Thyroid gland (tissue), 4 donors: ENCODE results near the gene GLIPR1. TPM values are rescaled to one million over a fixed set of nuclear protein-coding genes. Genes with fewer than 3 reads are reported as not detected.

Experiments
- DNase-seq, 2 donors: peaks; one replicate each; pipeline ENCODE4 v3.0.0-alpha.2; 2019
- H3K27ac ChIP-seq, 3 donors: fragments of 200-600 bp; sonication (generic); 1 replicate in 2 of 3; 2 replicates in 1 of 3; pipeline ENCODE4 v1.5.1; 2016 to 2019; ENCODE audit warnings: mild to moderate bottlenecking in 1 of 3, moderate library complexity in 1 of 3
- H3K27me3 ChIP-seq: fragments of 200-600 bp; sonication (generic); one replicate; pipeline ENCODE4 v1.5.1; 2019
- H3K36me3 ChIP-seq, 2 donors: fragments of 200-600 bp; sonication (generic); one replicate each; pipeline ENCODE4 v1.5.1; 2016 to 2019
- H3K4me1 ChIP-seq, 2 donors: fragments of 200-600 bp; sonication (generic); one replicate each; pipeline ENCODE4 v1.5.1; 2017 to 2019
- H3K4me3 ChIP-seq, 3 donors: fragments of 200-600 bp; sonication (generic); replicated peaks in 1 of 3; 1 replicate in 2 of 3; 2 replicates in 1 of 3; pipeline ENCODE4 v1.5.1; 2016; ENCODE audit warnings: mild to moderate bottlenecking in 1 of 3
- H3K9me3 ChIP-seq: fragments of 200-600 bp; sonication (generic); one replicate; pipeline ENCODE4 v1.5.1; 2017
- POLR2A ChIP-seq, 2 donors: fragments of 450-650 bp; IDR thresholded peaks; one replicate each; pipeline ENCODE4 v1.6.1; 2017; ENCODE audit warnings: antibody characterized with exemption in 2 of 2, mild to moderate bottlenecking in 2 of 2, moderate library complexity in 1 of 2
- WGBS, 2 donors: methylation state at CpG; one replicate each; pipeline ENCODE4 v1.1.5; 2017; 5-methylcytosine and 5-hydroxymethylcytosine counted together
- intact Hi-C: fragments of 100-400 bp; cut with DNase I; formaldehyde crosslinking; loops from one replicate; pipeline ENCODE4 v1.15.1; 2023
- total RNA-seq, 4 donors: library from RNA; depleted of rRNA; stranded (reverse); fragments of >200 nt; gene quantifications; one replicate each; pipeline ENCODE4 v1.2.3, GENCODE V29; 2016
- TF ChIP-seq, protein P1 (sequence below), 6 experiments: fragments of 200-600 bp in 3 of 6; fragments of 450-650 bp in 3 of 6; sonication (generic) in 3 of 6; IDR thresholded peaks; one replicate each; pipeline ENCODE4 v1.5.1; 2016 to 2019; ENCODE audit warnings: antibody characterized with exemption in 6 of 6, mild to moderate bottlenecking in 2 of 6, inconsistent platforms in 1 of 6, moderate library complexity in 1 of 6

GLIPR1 gene
- total RNA-seq, 4 donors from 2014 or later = 5.5 to 15.7 (median 11.3) TPM

DNA sequence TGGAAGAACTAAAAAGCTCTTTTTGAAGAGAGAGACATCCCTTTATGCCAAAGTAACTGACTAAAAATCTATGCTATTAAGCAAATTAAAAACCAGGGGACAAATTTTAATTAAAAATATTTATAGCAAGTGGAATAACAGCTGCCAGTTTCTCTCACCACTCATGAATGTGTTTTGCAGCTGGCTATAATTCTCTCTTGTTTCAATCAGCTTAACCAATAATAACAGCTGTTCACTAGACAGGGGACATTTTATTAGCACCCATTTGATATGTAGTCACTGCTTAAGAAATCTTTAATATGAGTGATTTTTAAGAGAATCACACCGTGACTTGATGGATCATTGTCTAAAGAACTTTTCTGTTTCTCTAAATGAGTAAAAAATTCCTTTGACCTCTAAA lies 65.1 kb downstream of the GLIPR1 start:
- intact Hi-C loops = no loop called here
- Histone ChIP-seq H3K4me1 (peaks cover 8 to 9% of the 10 kb centered on the region in 2 donors), H3K9me3 (no peaks in the 10 kb centered on the region), H3K36me3 (no peaks in the 10 kb centered on the region), H3K4me3 (no peak overlapping the region), H3K27me3 (no peaks in the 10 kb centered on the region), H3K27ac (no peak overlapping the region)
- 88 to 96% methylated on average over 1 of the region's 1 CpG for WGBS, 2 donors
- TF ChIP-seq, protein P1, sequence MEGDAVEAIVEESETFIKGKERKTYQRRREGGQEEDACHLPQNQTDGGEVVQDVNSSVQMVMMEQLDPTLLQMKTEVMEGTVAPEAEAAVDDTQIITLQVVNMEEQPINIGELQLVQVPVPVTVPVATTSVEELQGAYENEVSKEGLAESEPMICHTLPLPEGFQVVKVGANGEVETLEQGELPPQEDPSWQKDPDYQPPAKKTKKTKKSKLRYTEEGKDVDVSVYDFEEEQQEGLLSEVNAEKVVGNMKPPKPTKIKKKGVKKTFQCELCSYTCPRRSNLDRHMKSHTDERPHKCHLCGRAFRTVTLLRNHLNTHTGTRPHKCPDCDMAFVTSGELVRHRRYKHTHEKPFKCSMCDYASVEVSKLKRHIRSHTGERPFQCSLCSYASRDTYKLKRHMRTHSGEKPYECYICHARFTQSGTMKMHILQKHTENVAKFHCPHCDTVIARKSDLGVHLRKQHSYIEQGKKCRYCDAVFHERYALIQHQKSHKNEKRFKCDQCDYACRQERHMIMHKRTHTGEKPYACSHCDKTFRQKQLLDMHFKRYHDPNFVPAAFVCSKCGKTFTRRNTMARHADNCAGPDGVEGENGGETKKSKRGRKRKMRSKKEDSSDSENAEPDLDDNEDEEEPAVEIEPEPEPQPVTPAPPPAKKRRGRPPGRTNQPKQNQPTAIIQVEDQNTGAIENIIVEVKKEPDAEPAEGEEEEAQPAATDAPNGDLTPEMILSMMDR (IDR thresholded peaks at IDR 0.05) = no peak
- no peak for TF ChIP-seq POLR2A (IDR thresholded peaks at IDR 0.05)
- DNase-seq = no peak

- WGBS, 2 donors = 97% methylated on average over 1 of the region's 1 CpG
- no peak for TF ChIP-seq POLR2A (IDR thresholded peaks at IDR 0.05)
- TF ChIP-seq, protein P1 (IDR thresholded peaks at IDR 0.05) = no peak
- no peaks in the 10 kb centered on the region for H3K27me3 ChIP-seq
- DNase-seq = no peak
- no peak overlapping the region for H3K27ac ChIP-seq
- peaks cover 17 to 20% of the 10 kb centered on the region in 2 donors for H3K4me1 ChIP-seq
- intact Hi-C loops = no loop called here
- H3K9me3 ChIP-seq = no peaks in the 10 kb centered on the region
- H3K36me3 ChIP-seq = no peaks in the 10 kb centered on the region
- H3K4me3 ChIP-seq = no peak overlapping the region
These were observed 68.3 kb downstream of the GLIPR1 start for GRCh38 chr12:75548879-75549278.

GRCh38 chr12:75549989-75550388 lies 69.4 kb downstream of the GLIPR1 start:
- Histone ChIP-seq H3K9me3 (no peaks in the 10 kb centered on the region), H3K27ac (no peak overlapping the region), H3K4me3 (no peak overlapping the region), H3K27me3 (no peaks in the 10 kb centered on the region), H3K4me1 (peaks cover 20 to 26% of the 10 kb centered on the region in 2 donors), H3K36me3 (no peaks in the 10 kb centered on the region)
- 77 to 87% methylated on average over 2 of the region's 2 CpGs for WGBS, 2 donors
- intact Hi-C loops = loop anchor here (10.0 kb wide), 1 partner anchor 485 kb away; the partner anchor contains the start of gene PHLDA1
- TF ChIP-seq, protein P1 (IDR thresholded peaks at IDR 0.05) = no peak
- no peak for TF ChIP-seq POLR2A (IDR thresholded peaks at IDR 0.05)
- no peak for DNase-seq

GRCh38 chr12:75550401-75551240 lies 70.1 kb downstream of the GLIPR1 start:
- TF ChIP-seq, protein P1 (IDR thresholded peaks at IDR 0.05) = no peak
- TF ChIP-seq POLR2A (IDR thresholded peaks at IDR 0.05) = no peak
- peak; percentile 80 for DNase-seq
- no peaks in the 10 kb centered on the region for H3K9me3 ChIP-seq
- WGBS, 2 donors = 10 to 11% methylated on average over 8 of the region's 8 CpGs
- intact Hi-C loops = loop anchor here (10.0 kb wide), 1 partner anchor 484 kb away; the partner anchor contains the start of gene PHLDA1
- no peak overlapping the region for H3K27ac ChIP-seq
- H3K4me1 ChIP-seq = peaks cover 20 to 26% of the 10 kb centered on the region in 2 donors
- no peaks in the 10 kb centered on the region for H3K27me3 ChIP-seq
- H3K4me3 ChIP-seq = no peak overlapping the region
- H3K36me3 ChIP-seq = no peaks in the 10 kb centered on the region

DNA sequence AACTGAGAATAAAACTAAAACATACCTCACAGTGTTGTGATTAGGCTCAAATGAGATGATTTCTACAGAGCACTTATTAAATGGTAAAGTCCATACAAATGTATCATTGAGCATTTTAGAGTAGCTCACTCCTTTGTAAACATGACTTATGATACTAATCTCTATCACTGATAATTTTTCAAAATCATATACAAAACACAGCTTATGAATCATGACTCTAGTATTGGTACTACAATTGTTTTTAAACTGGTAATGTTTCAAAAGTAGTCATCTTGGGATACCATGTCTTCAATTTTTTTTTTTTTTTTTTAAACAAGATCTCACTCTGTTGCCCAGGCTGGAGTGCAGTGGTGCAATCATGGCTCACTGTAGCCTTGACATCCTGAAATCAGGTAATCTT lies 70.9 kb downstream of the GLIPR1 start:
- H3K4me3 ChIP-seq = no peak overlapping the region
- H3K4me1 ChIP-seq = peaks cover 20 to 26% of the 10 kb centered on the region in 2 donors
- H3K9me3 ChIP-seq = no peaks in the 10 kb centered on the region
- H3K36me3 ChIP-seq = no peaks in the 10 kb centered on the region
- no peak for DNase-seq
- H3K27ac ChIP-seq = no peak overlapping the region
- intact Hi-C loops = loop anchor here (10.0 kb wide), 1 partner anchor 483 kb away; the partner anchor contains the start of gene PHLDA1
- H3K27me3 ChIP-seq = no peaks in the 10 kb centered on the region
- TF ChIP-seq, protein P1 (IDR thresholded peaks at IDR 0.05) = no peak
- TF ChIP-seq POLR2A (IDR thresholded peaks at IDR 0.05) = no peak
